GM12891 (cell line): ENCODE data around the gene FOS.

Source experiments
- PAX5 ChIP-seq: IDR thresholded peaks from 2 replicates; pipeline ENCODE4 v1.6.1; 2011; ENCODE audit warnings: low read length, moderate library complexity, mild to moderate bottlenecking; ENCODE audit not compliant: insufficient read depth, severe bottlenecking
- POLR2A ChIP-seq: IDR thresholded peaks from 2 replicates; pipeline ENCODE4 v1.6.1; 2011; ENCODE audit warnings: low read depth, low read length, control low read depth
- POLR2AphosphoS5 ChIP-seq: IDR thresholded peaks from 2 replicates; pipeline ENCODE4 v1.6.1; 2011; ENCODE audit warnings: low read depth, low read length, control low read depth
- POU2F2 ChIP-seq: IDR thresholded peaks from 2 replicates; pipeline ENCODE4 v1.6.1; 2011; ENCODE audit warnings: low read depth, mild to moderate bottlenecking, control low read depth, low read length, moderate library complexity
- SPI1 ChIP-seq: IDR thresholded peaks from 2 replicates; pipeline ENCODE4 v1.6.1; 2011; ENCODE audit warnings: low read depth, low read length, control low read depth
- TAF1 ChIP-seq: IDR thresholded peaks from 2 replicates; pipeline ENCODE4 v1.6.1; 2011; ENCODE audit warnings: low read depth, low read length, control low read depth

DNA sequence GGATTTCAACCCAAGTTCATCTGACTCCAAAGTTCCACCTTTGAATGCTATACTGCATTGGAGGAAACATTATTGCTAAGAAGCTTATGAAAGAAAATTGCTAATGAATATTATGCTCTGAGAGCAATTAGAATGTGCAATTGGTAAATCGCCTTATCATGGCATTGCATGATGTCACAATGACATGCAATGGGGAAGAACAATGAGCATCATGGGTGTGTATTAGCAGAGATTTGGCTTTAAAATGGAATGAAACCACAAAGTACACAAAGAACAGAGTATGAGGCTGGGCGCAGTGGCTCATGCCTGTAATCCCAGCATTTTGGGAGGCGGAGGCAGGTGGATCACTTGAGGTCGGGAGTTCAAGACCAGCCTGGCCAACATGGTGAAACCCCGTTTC, 34.7 kb downstream of the FOS start:
- no peak for TF ChIP-seq POLR2A
- no peak for TF ChIP-seq POLR2AphosphoS5
- TF ChIP-seq TAF1 = no peak
- TF ChIP-seq SPI1 = no peak
- no peak for TF ChIP-seq POU2F2
- TF ChIP-seq PAX5 = no peak
